ENCODE results near the gene USP6.

DNA sequence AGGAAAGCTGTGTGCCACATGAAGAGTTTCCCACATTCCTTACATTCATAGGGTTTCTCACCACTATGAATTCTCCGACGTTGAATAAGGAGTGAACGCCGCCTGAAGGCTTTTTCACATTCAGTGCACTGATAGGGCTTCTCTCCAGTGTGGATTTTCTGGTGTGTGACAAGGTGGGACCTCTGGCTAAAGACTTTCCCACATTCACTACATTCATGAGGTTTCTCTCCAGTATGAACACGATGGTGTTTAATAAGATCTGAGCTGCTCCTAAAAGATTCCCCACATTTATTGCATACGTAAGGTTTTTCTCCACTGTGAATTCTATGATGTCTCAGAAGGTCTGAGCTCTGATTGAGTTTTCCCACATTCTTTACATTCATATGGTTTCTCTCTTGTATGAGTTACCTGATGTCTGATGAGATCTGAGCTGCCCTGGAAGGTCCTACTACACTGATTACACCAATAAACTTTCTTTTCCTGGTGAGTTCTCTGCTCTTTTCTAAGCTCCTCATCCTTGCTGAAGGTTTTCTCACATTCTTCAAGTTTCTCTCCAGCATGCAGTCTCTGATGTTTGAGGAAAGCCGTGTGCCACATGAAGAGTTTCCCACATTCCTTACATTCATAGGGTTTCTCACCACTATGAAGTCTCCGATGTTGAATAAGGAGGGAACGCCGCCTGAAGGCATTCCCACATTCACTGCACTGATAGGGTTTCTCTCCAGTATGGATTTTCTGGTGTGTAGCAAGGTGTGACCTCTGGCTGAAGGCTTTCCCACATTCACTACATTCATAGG is 65.9 kb downstream of the USP6 start:
- no peak for TF ChIP-seq POLR2AphosphoS5 (IDR thresholded peaks at IDR 0.05; ENCODE audit: low read depth, low read length)
- TF ChIP-seq POLR2A (IDR thresholded peaks at IDR 0.05; ENCODE audit: low read depth, low read length): no peak
- no peak for TF ChIP-seq TAF1 (IDR thresholded peaks at IDR 0.05; ENCODE audit: borderline replicate concordance, low read depth, low read length)

All from GM12892 (cell line).